ENCODE results near the gene EEF1AKMT3.

The EEF1AKMT3 gene

GRCh38 chr12:57746025-57746424 lies 26.4 kb upstream of the EEF1AKMT3 start:
- H3K4me3 ChIP-seq (ENCODE audit: low read depth, low read length) = peak overlapping the region; percentile 78
- no peak for TF ChIP-seq CTCF (IDR thresholded peaks at IDR 0.05; ENCODE audit: low read depth, low read length)

- H3K4me3 ChIP-seq (ENCODE audit: low read depth, low read length) = no peak overlapping the region
- no peak for TF ChIP-seq CTCF (IDR thresholded peaks at IDR 0.05; ENCODE audit: low read depth, low read length)
These were observed 23.4 kb upstream of the EEF1AKMT3 start for GRCh38 chr12:57749061-57749460.

- H3K4me3 ChIP-seq (ENCODE audit: low read depth, low read length) = peak overlapping the region; percentile 89
- no peak for TF ChIP-seq CTCF (IDR thresholded peaks at IDR 0.05; ENCODE audit: low read depth, low read length)
These were observed 21.6 kb upstream of the EEF1AKMT3 start for GRCh38 chr12:57750561-57751431.

- TF ChIP-seq CTCF (IDR thresholded peaks at IDR 0.05; ENCODE audit: low read depth, low read length) = no peak
- H3K4me3 ChIP-seq (ENCODE audit: low read depth, low read length) = peak overlapping the region; percentile 89
These were observed 21.0 kb upstream of the EEF1AKMT3 start for GRCh38 chr12:57751432-57751787.

- peak within 1 kb of the TSS; percentile 89 for H3K4me3 ChIP-seq (ENCODE audit: low read depth, low read length)
- no peak for TF ChIP-seq CTCF (IDR thresholded peaks at IDR 0.05; ENCODE audit: low read depth, low read length)
These were observed 20.4 kb upstream of the EEF1AKMT3 start, which contains the start of gene CDK4 for GRCh38 chr12:57751788-57752667. TSS of gene CDK4 (minus strand) at chr12:57752310. CDS start at chr12:57751717, 593 bp downstream.

- no peak for TF ChIP-seq CTCF (IDR thresholded peaks at IDR 0.05; ENCODE audit: low read depth, low read length)
- peak overlapping the region; percentile 24 for H3K4me3 ChIP-seq (ENCODE audit: low read depth, low read length)
These were observed 19.8 kb upstream of the EEF1AKMT3 start for GRCh38 chr12:57752668-57753000.

All from WI38 (cell line).